Skin epidermis (tissue), 12 donors: ENCODE results near the gene EXOSC7.
A peak's percentile ranks its signal among the peaks of the same experiment; 100 is the strongest.
"Not testable (repeated sequence)": the region's sequence is repeated elsewhere in the genome, so short reads cannot be mapped to it uniquely, and the experiment has no call there.

Experiments used
- H3K27ac ChIP-seq, 21 experiments: fragments of 200-600 bp; sonication (generic) in 11 of 21; one replicate each; pipeline ENCODE4 v1.5.0; 2020; ENCODE audit warnings: mild to moderate bottlenecking in 3 of 21, inconsistent platforms in 2 of 21, moderate library complexity in 2 of 21
- H3K4me3 ChIP-seq, 7 experiments: fragments of 200-600 bp; sonication (generic) in 2 of 7; one replicate each; pipeline ENCODE4 v1.5.0; 2020; ENCODE audit warnings: inconsistent platforms in 2 of 7, mild to moderate bottlenecking in 2 of 7, moderate library complexity in 1 of 7

The EXOSC7 gene

DNA sequence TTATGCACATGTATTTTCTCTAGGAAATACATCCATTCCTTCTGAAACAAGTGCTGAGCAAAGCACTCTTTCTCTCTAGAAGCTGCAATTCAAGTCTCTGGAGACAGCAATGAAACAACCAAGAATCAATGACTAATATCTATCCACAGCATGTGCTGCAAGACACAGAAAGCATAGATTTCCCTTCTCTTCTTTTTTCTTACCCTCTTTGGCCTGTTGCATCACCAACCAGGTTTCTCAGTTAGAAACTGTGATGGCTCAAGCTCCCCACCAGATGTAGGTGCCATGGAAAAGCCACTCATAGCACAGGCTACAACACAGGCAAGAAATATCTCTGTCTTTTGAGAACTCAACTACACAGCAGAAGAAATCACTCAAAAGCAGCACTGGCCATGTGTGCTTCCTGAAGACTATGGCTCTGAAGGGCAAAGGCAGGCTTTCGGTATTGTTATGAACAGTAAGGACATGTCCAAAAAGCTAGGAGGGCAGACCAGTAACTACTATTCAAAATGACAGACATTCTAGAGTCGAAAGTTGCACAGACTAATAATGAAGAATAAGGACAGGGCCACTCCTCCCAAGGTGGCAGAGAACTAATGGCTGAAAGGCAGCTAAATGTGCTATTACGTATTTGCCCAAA, 15.5 kb upstream of the EXOSC7 start:
- Histone ChIP-seq H3K4me3 (no peak overlapping the region), H3K27ac (no peak overlapping the region)

GRCh38 chr3:44961888-44962287, 14.2 kb upstream of the EXOSC7 start:
- no peak overlapping the region for H3K27ac ChIP-seq

GRCh38 chr3:44962621-44963393, 13.2 kb upstream of the EXOSC7 start:
- peak overlapping the region in 3 of 21 experiments; percentile 8 to 47 (median 13) for H3K27ac ChIP-seq
- no peak overlapping the region for H3K4me3 ChIP-seq

More at GRCh38 chr3:44961888-44962287, 14.2 kb upstream of the EXOSC7 start:
- no peak overlapping the region for H3K4me3 ChIP-seq

DNA sequence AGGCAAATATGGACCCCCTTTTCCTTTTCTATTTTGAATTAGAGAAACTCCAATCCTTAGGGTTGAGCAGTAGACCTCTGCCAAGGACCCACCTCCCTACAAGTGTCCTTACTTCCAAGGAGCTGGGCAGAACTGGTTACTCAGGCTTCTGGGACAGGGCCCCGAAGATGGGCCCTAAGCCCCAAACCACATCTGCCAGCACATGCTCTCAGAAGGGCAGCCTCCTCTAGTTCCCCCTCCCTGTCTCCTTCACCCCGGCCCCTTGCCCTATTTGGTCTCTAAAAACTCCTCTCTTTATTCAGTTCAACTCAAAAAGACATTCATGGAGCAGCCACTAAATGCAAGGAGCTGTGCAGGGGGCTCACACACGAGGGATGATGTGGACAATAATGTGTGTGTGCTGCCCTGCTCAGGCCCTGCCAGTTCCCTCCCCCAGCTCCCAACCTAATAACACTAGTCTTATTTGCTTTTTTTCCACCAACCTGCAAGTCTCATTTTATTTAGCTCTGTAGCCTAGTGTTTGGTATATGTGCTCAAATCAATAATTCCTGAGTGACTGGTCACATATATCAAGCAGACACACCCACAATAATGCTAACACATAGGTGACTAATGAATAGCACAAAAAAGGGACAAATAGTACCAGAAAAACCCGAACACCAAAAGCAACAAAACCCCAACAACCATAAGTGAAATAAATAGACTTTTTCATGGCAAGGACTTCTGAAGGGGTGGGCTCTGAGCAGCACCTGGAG, 12.3 kb upstream of the EXOSC7 start:
- Histone ChIP-seq H3K27ac (peak overlapping the region in 3 of 21 experiments; percentile 8 to 51 (median 47)), H3K4me3 (no peak overlapping the region)

DNA sequence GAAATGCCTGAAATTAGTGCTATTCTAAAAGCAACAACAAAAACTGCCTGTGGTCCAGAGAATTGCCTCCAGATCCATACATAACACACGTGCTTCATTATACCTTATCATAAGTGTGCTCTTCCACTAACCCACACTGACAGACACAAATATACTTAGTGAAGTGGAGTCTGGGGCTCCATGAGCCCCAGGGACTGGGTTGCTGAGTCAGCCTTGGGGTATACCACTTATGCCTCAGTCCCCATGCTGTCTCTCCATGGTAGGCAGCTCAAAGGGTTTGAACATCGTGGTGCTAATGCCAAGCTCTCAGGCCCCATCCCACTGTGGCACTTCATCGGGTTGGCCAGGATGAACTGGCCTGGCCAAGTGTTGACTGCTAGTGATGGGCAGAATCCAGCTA, 10.9 kb upstream of the EXOSC7 start:
- Histone ChIP-seq H3K4me3 (no peak overlapping the region), H3K27ac (peak overlapping the region in 4 of 21 experiments; percentile 32 to 71 (median 54))

- Histone ChIP-seq H3K27ac (peak overlapping the region in 18 of 21 experiments; percentile 11 to 78 (median 57)), H3K4me3 (no peak overlapping the region)
These were observed 9.2 kb upstream of the EXOSC7 start for GRCh38 chr3:44966795-44967278.

DNA sequence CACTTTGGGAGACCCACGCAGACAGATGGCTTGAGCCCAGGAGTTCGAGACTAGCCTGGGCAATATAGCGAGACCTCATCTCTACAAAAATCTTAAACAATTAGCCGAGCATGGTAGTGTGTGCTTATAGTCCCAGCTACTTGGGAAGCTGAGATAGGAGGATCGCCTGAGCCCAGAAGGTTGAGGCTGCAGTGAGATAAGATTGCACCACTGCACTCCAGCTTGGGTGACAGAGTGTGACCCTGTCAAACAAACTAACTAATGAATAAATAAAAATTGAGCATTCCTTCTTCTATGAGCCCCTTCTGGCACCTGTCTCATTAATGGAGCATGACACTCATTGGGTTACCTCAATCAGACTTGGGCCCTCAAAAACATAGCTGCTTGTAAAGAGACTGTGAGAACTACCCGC, 7.6 kb upstream of the EXOSC7 start:
- Histone ChIP-seq H3K4me3 (no peak overlapping the region), H3K27ac (peak overlapping the region in 10 of 21 experiments; percentile 3 to 78 (median 28))

GRCh38 chr3:44969154-44969827, 6.8 kb upstream of the EXOSC7 start:
- H3K27ac ChIP-seq = peak overlapping the region in 11 of 21 experiments; percentile 9 to 78 (median 46)
- H3K4me3 ChIP-seq = no peak overlapping the region

DNA sequence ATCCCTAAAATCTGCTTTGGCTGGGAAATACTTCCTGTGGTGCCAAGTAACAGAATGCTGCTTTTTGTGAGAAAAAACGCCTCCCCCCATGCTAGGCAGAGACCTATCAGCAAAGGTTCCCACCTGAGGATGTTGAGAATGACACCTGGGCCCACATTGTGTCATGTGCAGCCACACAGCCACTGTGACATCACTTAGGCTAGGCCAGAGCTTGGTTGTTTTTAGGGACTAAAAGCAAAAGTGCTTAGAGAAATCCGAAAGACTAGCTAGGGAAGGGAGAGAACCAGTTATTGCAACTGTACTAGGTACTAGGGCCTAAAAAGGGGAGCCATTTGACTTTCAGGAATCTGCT, 6.2 kb upstream of the EXOSC7 start:
- H3K27ac ChIP-seq = peak overlapping the region in 10 of 21 experiments; percentile 9 to 78 (median 38)
- H3K4me3 ChIP-seq = no peak overlapping the region

GRCh38 chr3:44970926-44971490, 5.0 kb upstream of the EXOSC7 start:
- Histone ChIP-seq H3K27ac (no peak overlapping the region), H3K4me3 (no peak overlapping the region)

DNA sequence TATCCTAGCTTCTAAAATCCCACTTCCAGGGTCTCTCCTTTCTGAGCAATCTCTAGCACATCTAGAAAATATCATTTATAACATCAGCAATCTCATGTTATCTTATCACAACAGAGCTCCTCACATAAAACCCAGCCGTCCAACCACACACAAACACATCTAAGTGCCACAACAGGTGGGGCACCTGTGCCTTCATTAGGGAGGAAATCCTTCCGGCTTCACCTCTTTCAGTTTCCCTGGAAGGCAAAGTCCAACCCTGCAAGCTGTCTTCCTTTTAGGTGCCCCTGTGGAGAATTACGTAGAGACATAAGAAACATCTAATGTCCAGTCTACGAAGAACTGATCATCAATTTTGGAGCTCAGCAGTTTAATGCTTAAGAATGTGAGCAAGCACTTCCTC, 1.6 kb upstream of the EXOSC7 start:
- peak overlapping the region in 4 of 21 experiments; percentile 93 to 96 (median 93) for H3K27ac ChIP-seq
- H3K4me3 ChIP-seq = peak overlapping the region in 2 of 7 experiments; percentile 93

GRCh38 chr3:44981220-44981619, 5.2 kb downstream of the EXOSC7 start:
- Histone ChIP-seq H3K4me3 (no peak overlapping the region), H3K27ac (peak overlapping the region in 9 of 21 experiments; percentile 7 to 82 (median 70))

- H3K4me3 ChIP-seq = no peak overlapping the region
- H3K27ac ChIP-seq = peak overlapping the region in 9 of 21 experiments; percentile 18 to 82 (median 70)
These were observed 5.7 kb downstream of the EXOSC7 start for GRCh38 chr3:44981751-44982150.

DNA sequence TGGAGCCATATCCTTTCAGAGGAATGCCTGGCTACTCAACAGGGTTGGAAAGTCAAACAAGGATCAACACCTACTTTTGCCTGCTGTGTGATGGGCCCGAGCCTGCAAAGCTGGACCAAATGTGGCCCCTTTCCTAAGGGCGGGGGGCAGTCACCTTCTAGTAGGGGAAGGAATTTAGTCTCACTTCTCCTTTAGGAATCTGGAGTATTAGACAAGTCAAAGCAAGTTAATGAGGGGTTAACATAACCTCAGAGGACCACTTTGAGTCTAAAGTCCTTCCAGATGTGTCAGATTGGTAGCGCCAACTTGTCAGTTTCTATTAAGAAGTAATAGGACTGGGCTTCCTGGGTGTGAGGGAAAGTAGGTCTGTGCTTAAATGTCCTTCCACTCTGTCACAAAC, 6.8 kb downstream of the EXOSC7 start:
- Histone ChIP-seq H3K27ac (peak overlapping the region in 17 of 21 experiments; percentile 7 to 82 (median 67)), H3K4me3 (no peak overlapping the region)

- no peak overlapping the region for H3K4me3 ChIP-seq
- H3K27ac ChIP-seq = peak overlapping the region in 17 of 21 experiments; percentile 7 to 82 (median 67)
These were observed 7.5 kb downstream of the EXOSC7 start for GRCh38 chr3:44983484-44983941.

GRCh38 chr3:44984335-44984734, 8.3 kb downstream of the EXOSC7 start:
- no peak overlapping the region for H3K4me3 ChIP-seq
- H3K27ac ChIP-seq = peak overlapping the region in 12 of 21 experiments; percentile 4 to 82 (median 56)

DNA sequence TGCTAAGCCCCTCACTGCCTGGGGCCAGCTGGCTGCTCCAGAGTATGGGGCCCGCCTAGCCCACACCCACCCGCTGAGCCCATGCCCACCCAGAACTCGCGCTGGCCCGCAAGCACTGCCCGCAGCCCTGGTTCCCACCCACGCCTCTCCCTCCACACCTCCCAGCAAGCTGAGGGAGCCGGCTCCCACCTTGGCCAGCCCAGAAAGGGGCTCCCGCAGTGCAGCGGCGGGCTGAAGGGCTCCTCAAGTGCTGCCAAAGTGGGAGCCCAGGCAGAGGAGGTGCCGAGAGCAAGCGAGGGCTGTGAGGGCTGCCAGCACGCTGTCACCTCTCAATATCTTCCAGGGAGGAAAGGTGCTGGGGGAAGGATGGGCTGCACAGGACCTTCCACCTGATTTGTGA, 10.3 kb downstream of the EXOSC7 start:
- peak overlapping the region in 3 of 21 experiments; percentile 3 to 70 (median 48) for H3K27ac ChIP-seq
- not testable (repeated sequence) for H3K4me3 ChIP-seq

DNA sequence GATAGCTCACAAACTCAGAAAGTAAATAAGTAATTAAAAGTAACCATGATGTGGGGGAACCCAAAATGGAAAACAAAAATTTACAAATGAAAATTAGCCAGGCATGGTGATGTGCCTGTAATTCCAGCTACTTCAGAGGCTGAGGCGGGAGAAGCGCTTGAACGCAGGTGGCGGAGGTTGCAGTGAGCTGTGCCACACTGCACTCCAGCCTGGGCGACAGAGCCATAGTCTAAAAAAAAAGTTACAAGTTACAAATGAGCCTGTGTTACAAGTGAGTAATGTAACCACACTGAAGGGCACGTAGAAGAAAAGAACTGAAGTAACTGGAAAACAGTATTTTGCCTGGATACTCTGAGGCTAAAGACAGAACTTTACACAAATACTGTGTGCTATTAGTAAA, 11.3 kb downstream of the EXOSC7 start:
- Histone ChIP-seq H3K27ac (peak overlapping the region in 3 of 21 experiments; percentile 27 to 52 (median 45)), H3K4me3 (no peak overlapping the region)

- Histone ChIP-seq H3K4me3 (no peak overlapping the region), H3K27ac (peak overlapping the region in 3 of 21 experiments; percentile 27 to 52 (median 45))
These were observed 12.0 kb downstream of the EXOSC7 start for GRCh38 chr3:44988073-44988472.
